Heart right ventricle (tissue), 16 donors: ENCODE data around the gene CCNA2. TPM values are rescaled to one million over a fixed set of nuclear protein-coding genes. Genes with fewer than 3 reads are reported as not detected.

Experiments used
- ATAC-seq, 8 donors: fragments of 200-7000 bp; cut with Tn5 transposase; one replicate each; pipeline ENCODE4 v1.9.1; 2020; ENCODE audit warnings: mild to moderate bottlenecking in 8 of 8, moderate library complexity in 8 of 8, moderate number of reproducible peaks in 1 of 8
- DNase-seq, 2 donors: peaks; one replicate each; pipeline ENCODE4 v3.0.0-alpha.2; 2020
- H3K27ac ChIP-seq, 10 donors: fragments of 200-600 bp; sonication (generic) in 2 of 10; one replicate each; pipeline versions ENCODE4 v1.5.0 to v1.8.0; 2020 to 2022; ENCODE audit warnings: mild to moderate bottlenecking in 3 of 10
- H3K27me3 ChIP-seq, 7 donors: fragments of 200-600 bp; one replicate each; pipeline ENCODE4 v1.8.0; 2021 to 2022; ENCODE audit warnings: mild to moderate bottlenecking in 2 of 7
- H3K36me3 ChIP-seq, 9 donors: fragments of 200-600 bp; sonication (generic) in 1 of 9; one replicate each; pipeline versions ENCODE4 v1.5.0 to v1.8.0; 2020 to 2022; ENCODE audit warnings: mild to moderate bottlenecking in 2 of 9
- H3K4me1 ChIP-seq, 9 donors: fragments of 200-600 bp; sonication (generic) in 1 of 9; one replicate each; pipeline versions ENCODE4 v1.5.0 to v1.8.0; 2020 to 2022; ENCODE audit warnings: mild to moderate bottlenecking in 4 of 9
- H3K4me3 ChIP-seq, 10 donors: fragments of 200-600 bp; sonication (generic) in 2 of 10; one replicate each; pipeline versions ENCODE4 v1.5.0 to v1.8.0; 2020 to 2022; ENCODE audit warnings: mild to moderate bottlenecking in 7 of 10, moderate library complexity in 2 of 10
- H3K9me3 ChIP-seq, 11 donors: fragments of 200-600 bp in 10 of 11; sonication (generic) in 2 of 11; one replicate each; pipeline versions ENCODE4 v1.5.0 to v1.8.0; 2013 to 2022; ENCODE audit warnings: mild to moderate bottlenecking in 2 of 11, control low read depth in 1 of 11, moderate library complexity in 1 of 11
- CTCF ChIP-seq, 9 donors: fragments of 200-600 bp; sonication (generic) in 2 of 9; IDR thresholded peaks; one replicate each; pipeline versions ENCODE4 v1.5.0 to v1.8.0; 2021 to 2022; ENCODE audit warnings: antibody characterized with exemption in 9 of 9, mild to moderate bottlenecking in 5 of 9, moderate library complexity in 1 of 9
- WGBS, 2 donors: extraction: QIAGEN DNeasy Blood & Tissue Kit; methylation state at CpG; one replicate each; pipeline ENCODE4 v1.1.7; 2013; ENCODE audit warnings: inconsistent platforms in 1 of 2; 5-methylcytosine and 5-hydroxymethylcytosine counted together
- intact Hi-C, 10 donors: fragments of 100-400 bp; cut with DNase I; formaldehyde crosslinking; loops; one replicate each; pipeline versions ENCODE4 v1.11.1 to v1.14.2; 2022
- polyA plus RNA-seq, 2 donors: library from polyadenylated mRNA; stranded (reverse); fragments of 200-250 nt; gene quantifications; one replicate each; pipeline ENCODE4 v1.2.3, GENCODE V29; 2013
- total RNA-seq, 10 donors: library from RNA; stranded (reverse); fragmentation: NEBNext Ultra II Directional in 3 of 10; extraction: Animal tissue kit (Norgen Biotek cat#: 25700) in 3 of 10; gene quantifications; one replicate each; pipeline versions ENCODE4 v1.2.1 to v1.2.4, GENCODE V29; 2021 to 2023
- donor health status: Arrhythmogenic right ventricular cardiomyopathy.
- donor health status: ischemic (EF 13 %, LVEDD 7.1; RV severe dilation, severe dysfunction).
- donor health status: healthy with polysubstance abuse.
- donor health status: DM: no; HTN: yes; CAD: no.
- donor health status: DM: no; HTN: no; CAD: no.
- donor health status: ischemic (EF 25% LVEDD 6.9; RV normal size, moderate dysfunction).
- donor health status: ischemic (EF 25% LVEDD 5.7; RV mildly dilated, moderate dysfunction).
- donor health status: healthy.
- donor health status: DM: yes; HTN: yes; CAD: no.
- donor health status: Ischemic cardiomyopathy.
- donor health status: ischemic (EF 35%, LVEDD 5.7; RV mildly dilated, moderate dysfunction).
- donor health status: nonischemic (EF 11% LVEDD 7.7; RV severe dilation, severe dysfunction).
- donor health status: DM: yes; HTN: yes; CAD: no.
- donor health status: PGD.
- donor health status: ischemic (EF 29% LVEDD 5.4; RV normal size, mild dysfunction).
- donor health status: nonischemic (EF 23%, LVEDD 6.1; RV moderate dilation, normal function).

Gene CCNA2
- total and polyA plus RNA-seq, 12 donors = 0.07 to 5.8 (median 0.46) TPM; not detected in 2

GRCh38 chr4:121842862-121843261 is 19.2 kb upstream of the CCNA2 start:
- Histone ChIP-seq H3K4me3 (no peak overlapping the region), H3K27me3 (no peaks in the 10 kb centered on the region), H3K27ac (no peak overlapping the region), H3K4me1 (no peaks in the 10 kb centered on the region), H3K36me3 (peaks cover 0 to 100% (median 15%) of the 10 kb centered on the region in 9 donors), H3K9me3 (no peaks in the 10 kb centered on the region)
- WGBS, 2 donors = 89 to 93% methylated on average over 4 of the region's 4 CpGs
- DNase-seq (no peak), ATAC-seq (no peak)
- intact Hi-C loops = no loop called here
- TF ChIP-seq CTCF (IDR thresholded peaks at IDR 0.05) = no peak

- no peak for TF ChIP-seq CTCF (IDR thresholded peaks at IDR 0.05)
- intact Hi-C loops = no loop called here
- no peak for DNase-seq
- no peak for ATAC-seq
- Histone ChIP-seq H3K36me3 (peaks cover 0 to 96% (median 16%) of the 10 kb centered on the region in 9 donors), H3K4me3 (no peak overlapping the region), H3K9me3 (no peaks in the 10 kb centered on the region), H3K27ac (no peak overlapping the region), H3K27me3 (no peaks in the 10 kb centered on the region), H3K4me1 (no peaks in the 10 kb centered on the region)
Observed at GRCh38 chr4:121838136-121838535, 14.5 kb upstream of the CCNA2 start.

GRCh38 chr4:121829511-121829910 is 5.8 kb upstream of the CCNA2 start:
- DNase-seq (no peak), ATAC-seq (no peak)
- Histone ChIP-seq H3K4me3 (no peak overlapping the region), H3K27me3 (no peaks in the 10 kb centered on the region), H3K27ac (no peak overlapping the region), H3K9me3 (no peaks in the 10 kb centered on the region), H3K4me1 (peaks cover 0 to 5% (median 0%) of the 10 kb centered on the region in 9 donors), H3K36me3 (peaks cover 0 to 82% (median 13%) of the 10 kb centered on the region in 9 donors)
- intact Hi-C loops = loop anchor here in 1 of 10 donors (5.0 kb wide), 1 partner anchor 38 kb away; no protein-coding TSS in a partner anchor
- 88 to 98% methylated on average over 5 of the region's 5 CpGs for WGBS, 2 donors
- no peak for TF ChIP-seq CTCF (IDR thresholded peaks at IDR 0.05)

GRCh38 chr4:121827853-121828252 is 4.2 kb upstream of the CCNA2 start:
- WGBS, 2 donors = 94 to 100% methylated on average over 1 of the region's 1 CpG
- DNase-seq (no peak), ATAC-seq (no peak)
- intact Hi-C loops = loop anchor here in 1 of 10 donors (5.0 kb wide), 1 partner anchor 39 kb away; no protein-coding TSS in a partner anchor
- no peaks in the 10 kb centered on the region for H3K27me3 ChIP-seq
- H3K4me1 ChIP-seq = peaks cover 0 to 16% (median 7%) of the 10 kb centered on the region in 9 donors
- H3K9me3 ChIP-seq = no peaks in the 10 kb centered on the region
- H3K27ac ChIP-seq = no peak overlapping the region
- no peak overlapping the region for H3K4me3 ChIP-seq
- peaks cover 0 to 66% (median 13%) of the 10 kb centered on the region in 9 donors for H3K36me3 ChIP-seq
- no peak for TF ChIP-seq CTCF (IDR thresholded peaks at IDR 0.05)
